HCT116 (cell line): Measurements from ENCODE around the gene FMO4. TPM values are rescaled to one million over a fixed set of nuclear protein-coding genes. Genes with fewer than 3 reads are reported as not detected.

Experiments used
- ATAC-seq: fragments of 200-7000 bp; cut with Tn5 transposase; 2 replicates; pipeline ENCODE4 v1.9.1; 2020; ENCODE audit warnings: mild to moderate bottlenecking, moderate library complexity
- BruUV-seq: library from RNA; stranded (reverse); fragments of 400-500 nt; replicated peaks from 2 replicates; lab custom pipeline; 2021; lab: Mats Ljungman, UMichigan
- CTCF ChIA-PET: fragments of 300-600 bp; sonication (Branson Sonifier 250); formaldehyde crosslinking; loops from one replicate; lab custom pipeline; 2021; ENCODE audit warnings: antibody characterized with exemption; lab: Charles Lee
- POLR2A ChIA-PET: fragments of 300-600, 350-600 bp; sonication (Branson Sonifier 250); formaldehyde crosslinking; loops from one replicate; lab custom pipeline; 2021; ENCODE audit warnings: antibody characterized with exemption; lab: Charles Lee
- RAD21 ChIA-PET, 2 experiments: fragments of 300-600 bp; sonication (Branson Sonifier 250); formaldehyde crosslinking; loops; one replicate each; lab custom pipeline; 2023; ENCODE audit warnings: low total read pairs in 2 of 2; ENCODE audit not compliant: uncharacterized antibody in 2 of 2, unreplicated experiment in 2 of 2, low non-redundant PET in 1 of 2; lab: Charles Lee
- DNase-seq: peaks from one replicate; pipeline ENCODE4 v3.0.0-alpha.2; 2010; ENCODE audit warnings: low read depth, low spot score
- H2AFZ ChIP-seq: fragments of 200-600 bp; shearing (Covaris generic), sonication (generic); 2 replicates; pipeline ENCODE4 v1.6.1; 2017; ENCODE audit warnings: low read depth, mixed run types, mixed read lengths, antibody characterized with exemption, low read length; ENCODE audit not compliant: poor library complexity, severe bottlenecking
- H3K27ac ChIP-seq: 2 replicates; pipeline ENCODE4 v1.5.1; 2012; ENCODE audit warnings: low read depth, low read length
- H3K27me3 ChIP-seq: fragments of 200-600 bp; sonication (generic); 2 replicates; pipeline ENCODE4 v1.6.1; 2016; ENCODE audit warnings: mixed run types, low read length, mixed read lengths; ENCODE audit not compliant: insufficient read depth
- H3K36me3 ChIP-seq, 2 experiments: fragments of 200-500 bp in 1 of 2; fragments of 200-600 bp in 1 of 2; sonication (Bioruptor generic) in 1 of 2; sonication (generic) in 1 of 2; 2 replicates each; pipeline versions ENCODE4 v1.5.1 to v1.6.1; 2014 to 2016; ENCODE audit warnings: low read length in 2 of 2, inconsistent platforms in 1 of 2, mixed read lengths in 1 of 2, mixed run types in 1 of 2; ENCODE audit not compliant: insufficient read depth in 2 of 2, control insufficient read depth in 1 of 2
- H3K4me1 ChIP-seq, 2 experiments: fragments of 200-600 bp in 1 of 2; sonication (generic) in 1 of 2; 2 replicates each; pipeline versions ENCODE4 v1.5.1 to v1.6.1; 2012 to 2017; ENCODE audit warnings: low read length in 2 of 2, inconsistent platforms in 1 of 2, mild to moderate bottlenecking in 1 of 2, mixed read lengths in 1 of 2, mixed run types in 1 of 2, moderate library complexity in 1 of 2; ENCODE audit not compliant: insufficient read depth in 2 of 2, control insufficient read depth in 1 of 2
- H3K4me2 ChIP-seq: fragments of 200-600 bp; sonication (generic); 2 replicates; pipeline ENCODE4 v1.6.1; 2017; ENCODE audit warnings: mixed run types, low read length, mixed read lengths
- H3K4me3 ChIP-seq, 2 experiments: fragments of 200-600 bp in 1 of 2; sonication (generic) in 1 of 2; replicated peaks in 1 of 2; 2 replicates each; pipeline ENCODE4 v1.5.1; 2011 to 2016; ENCODE audit warnings: low read length in 2 of 2, control low read depth in 1 of 2, low read depth in 1 of 2, mild to moderate bottlenecking in 1 of 2, mixed read lengths in 1 of 2, mixed run types in 1 of 2
- H3K79me2 ChIP-seq: fragments of 200-600 bp; sonication (generic); 2 replicates; pipeline ENCODE4 v1.6.1; 2017; ENCODE audit warnings: mild to moderate bottlenecking, mixed run types, low read length, moderate library complexity, mixed read lengths; ENCODE audit not compliant: insufficient read depth
- H3K9ac ChIP-seq: fragments of 200-600 bp; sonication (generic); 2 replicates; pipeline ENCODE4 v1.6.1; 2016; ENCODE audit warnings: low read length, mixed read lengths
- H3K9me2 ChIP-seq: fragments of 200-600 bp; sonication (generic), shearing (Covaris generic); 2 replicates; pipeline ENCODE4 v1.6.1; 2017; ENCODE audit warnings: mixed run types, mild to moderate bottlenecking, moderate library complexity; ENCODE audit not compliant: insufficient read depth
- H3K9me3 ChIP-seq, 2 experiments: fragments of 200-500 bp in 1 of 2; fragments of 200-600 bp in 1 of 2; sonication (Bioruptor generic) in 1 of 2; sonication (generic) in 1 of 2; 2 replicates each; pipeline ENCODE4 v1.6.1; 2014 to 2017; ENCODE audit warnings: low read length in 2 of 2, mixed read lengths in 2 of 2, inconsistent platforms in 1 of 2, low read depth in 1 of 2, mild to moderate bottlenecking in 1 of 2, mixed run types in 1 of 2, moderate library complexity in 1 of 2; ENCODE audit not compliant: control insufficient read depth in 1 of 2, insufficient read depth in 1 of 2
- H4K20me1 ChIP-seq: fragments of 200-600 bp; sonication (generic), shearing (Covaris generic); 2 replicates; pipeline ENCODE4 v1.6.1; 2017; ENCODE audit warnings: mixed run types, mild to moderate bottlenecking, moderate library complexity; ENCODE audit not compliant: insufficient read depth
- CEBPB ChIP-seq: IDR thresholded peaks from 2 replicates; pipeline ENCODE4 v1.6.1; 2012; ENCODE audit warnings: low read depth
- EGR1 ChIP-seq: IDR thresholded peaks from 2 replicates; pipeline ENCODE4 v1.6.1; 2012; ENCODE audit warnings: low read depth
- FOSL1 ChIP-seq: IDR thresholded peaks from 2 replicates; pipeline ENCODE4 v1.6.1; 2012; ENCODE audit warnings: low read depth
- JUND ChIP-seq: IDR thresholded peaks from 2 replicates; pipeline ENCODE4 v1.6.1; 2012
- MAX ChIP-seq: IDR thresholded peaks from 2 replicates; pipeline ENCODE4 v1.6.1; 2012
- POLR2A ChIP-seq: IDR thresholded peaks from 2 replicates; pipeline ENCODE4 v1.7.0; 2011; ENCODE audit warnings: borderline replicate concordance; ENCODE audit not compliant: insufficient read depth, insufficient read length; ENCODE audit errors: extremely low read depth
- POLR2AphosphoS5 ChIP-seq: IDR thresholded peaks from 2 replicates; pipeline ENCODE4 v1.6.1; 2011; ENCODE audit warnings: mild to moderate bottlenecking, low read depth, low read length, moderate library complexity
- RAD21 ChIP-seq: IDR thresholded peaks from 2 replicates; pipeline ENCODE4 v1.6.1; 2012; ENCODE audit warnings: low read depth, mild to moderate bottlenecking
- REST ChIP-seq: IDR thresholded peaks from 2 replicates; pipeline ENCODE4 v1.6.1; 2012; ENCODE audit warnings: low read depth
- SIN3A ChIP-seq: IDR thresholded peaks from 2 replicates; pipeline ENCODE4 v1.6.1; 2012; ENCODE audit warnings: low read depth
- SP1 ChIP-seq: IDR thresholded peaks from 2 replicates; pipeline ENCODE4 v1.6.1; 2012; ENCODE audit warnings: low read depth
- SRF ChIP-seq: IDR thresholded peaks from 2 replicates; pipeline ENCODE4 v1.6.1; 2012; ENCODE audit warnings: low read depth
- TCF7L2 ChIP-seq: IDR thresholded peaks from 2 replicates; pipeline ENCODE4 v1.7.0; 2011; ENCODE audit warnings: borderline replicate concordance, inconsistent platforms; ENCODE audit not compliant: insufficient read depth, insufficient read length; ENCODE audit errors: extremely low read depth
- YY1 ChIP-seq: IDR thresholded peaks from 2 replicates; pipeline ENCODE4 v1.6.1; 2011; ENCODE audit warnings: low read length, low read depth, moderate library complexity, mild to moderate bottlenecking; ENCODE audit not compliant: insufficient replicate concordance; ENCODE audit errors: extremely low read depth
- ZFX ChIP-seq: fragments of 450-650 bp; IDR thresholded peaks from 2 replicates; pipeline ENCODE4 v1.6.1; 2017
- intact Hi-C: fragments of 100-400 bp; cut with micrococcal nuclease; formaldehyde crosslinking; loops from 2 replicates; pipeline ENCODE4 v1.10.0; 2022
- total RNA-seq: library from RNA; stranded (reverse); gene quantifications from one replicate; pipeline ENCODE4 v1.2.1, GENCODE V29; 2021; ENCODE audit not compliant: unreplicated experiment
- TF ChIP-seq, protein P1 (sequence below), 3 experiments: fragments of 200-600 bp in 1 of 3; sonication (generic) in 1 of 3; IDR thresholded peaks in 2 of 3; conservative IDR thresholded peaks in 1 of 3; 2 replicates each; pipeline ENCODE4 v1.5.1; 2012 to 2017; ENCODE audit warnings: low read depth in 2 of 3, low read length in 2 of 3, antibody characterized with exemption in 1 of 3, borderline replicate concordance in 1 of 3, control low read depth in 1 of 3, mild to moderate bottlenecking in 1 of 3, mixed read lengths in 1 of 3, mixed run types in 1 of 3, moderate library complexity in 1 of 3; ENCODE audit not compliant: insufficient read depth in 1 of 3
- TF ChIP-seq, protein P2 (sequence below): IDR thresholded peaks from 2 replicates; pipeline ENCODE4 v1.6.1; 2012

FMO4 gene
- total RNA-seq, 1 experiment from 2014 or later, result 1.4 TPM

GRCh38 chr1:171384496-171384895, 70.5 kb downstream of the FMO4 start:
- H4K20me1 ChIP-seq, result no peaks in the 10 kb centered on the region
- H3K4me1 ChIP-seq, result no peaks in the 10 kb centered on the region
- H3K79me2 ChIP-seq, result no peaks in the 10 kb centered on the region
- no peaks in the 10 kb centered on the region for H3K36me3 ChIP-seq
- no peaks in the 10 kb centered on the region for H3K27me3 ChIP-seq
- ChIA-PET POLR2A (no interaction called here), CTCF (no interaction called here), RAD21 (no interaction called here)
- no TSS peak for BruUV-seq
- no peak overlapping the region for H3K27ac ChIP-seq
- ATAC-seq (no peak), DNase-seq (no peak)
- H2AFZ ChIP-seq, result no peak overlapping the region
- H3K4me2 ChIP-seq, result no peak overlapping the region
- H3K9ac ChIP-seq, result no peak overlapping the region
- no peak overlapping the region for H3K4me3 ChIP-seq
- no peaks in the 10 kb centered on the region for H3K9me2 ChIP-seq
- H3K9me3 ChIP-seq, result no peaks in the 10 kb centered on the region
- intact Hi-C loops, result no loop called here
- TF ChIP-seq EGR1 (no peak), SP1 (no peak), FOSL1 (no peak), TCF7L2 (no peak), SIN3A (no peak), SRF (no peak), POLR2A (no peak)

- no TSS peak for BruUV-seq
- TF ChIP-seq JUND (no peak), SRF (no peak), ZFX (no peak), RAD21 (no peak), YY1 (no peak), FOSL1 (no peak), POLR2A (no peak), POLR2AphosphoS5 (no peak), EGR1 (no peak), CEBPB (no peak), MAX (no peak), SIN3A (no peak), REST (no peak)
- TF ChIP-seq, protein P1, sequence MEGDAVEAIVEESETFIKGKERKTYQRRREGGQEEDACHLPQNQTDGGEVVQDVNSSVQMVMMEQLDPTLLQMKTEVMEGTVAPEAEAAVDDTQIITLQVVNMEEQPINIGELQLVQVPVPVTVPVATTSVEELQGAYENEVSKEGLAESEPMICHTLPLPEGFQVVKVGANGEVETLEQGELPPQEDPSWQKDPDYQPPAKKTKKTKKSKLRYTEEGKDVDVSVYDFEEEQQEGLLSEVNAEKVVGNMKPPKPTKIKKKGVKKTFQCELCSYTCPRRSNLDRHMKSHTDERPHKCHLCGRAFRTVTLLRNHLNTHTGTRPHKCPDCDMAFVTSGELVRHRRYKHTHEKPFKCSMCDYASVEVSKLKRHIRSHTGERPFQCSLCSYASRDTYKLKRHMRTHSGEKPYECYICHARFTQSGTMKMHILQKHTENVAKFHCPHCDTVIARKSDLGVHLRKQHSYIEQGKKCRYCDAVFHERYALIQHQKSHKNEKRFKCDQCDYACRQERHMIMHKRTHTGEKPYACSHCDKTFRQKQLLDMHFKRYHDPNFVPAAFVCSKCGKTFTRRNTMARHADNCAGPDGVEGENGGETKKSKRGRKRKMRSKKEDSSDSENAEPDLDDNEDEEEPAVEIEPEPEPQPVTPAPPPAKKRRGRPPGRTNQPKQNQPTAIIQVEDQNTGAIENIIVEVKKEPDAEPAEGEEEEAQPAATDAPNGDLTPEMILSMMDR (IDR thresholded peaks at IDR 0.05 in 2 of 3, conservative IDR thresholded peaks at IDR 0.05 in 1 of 3; ENCODE audit: borderline replicate concordance in 1 of 3, insufficient read depth in 1 of 3, low read depth in 2 of 3, low read length in 2 of 3), result no peak
- TF ChIP-seq, protein P2, sequence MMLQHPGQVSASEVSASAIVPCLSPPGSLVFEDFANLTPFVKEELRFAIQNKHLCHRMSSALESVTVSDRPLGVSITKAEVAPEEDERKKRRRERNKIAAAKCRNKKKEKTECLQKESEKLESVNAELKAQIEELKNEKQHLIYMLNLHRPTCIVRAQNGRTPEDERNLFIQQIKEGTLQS, result no peak
These were observed 75.2 kb downstream of the FMO4 start for GRCh38 chr1:171389171-171389570.

More at GRCh38 chr1:171389171-171389570, 75.2 kb downstream of the FMO4 start:
- Histone ChIP-seq H3K9ac (no peak overlapping the region), H3K27ac (no peak overlapping the region), H3K79me2 (no peaks in the 10 kb centered on the region), H3K4me1 (no peaks in the 10 kb centered on the region), H4K20me1 (no peaks in the 10 kb centered on the region), H2AFZ (no peak overlapping the region), H3K9me2 (no peaks in the 10 kb centered on the region), H3K4me3 (no peak overlapping the region), H3K9me3 (no peaks in the 10 kb centered on the region), H3K4me2 (no peak overlapping the region), H3K27me3 (no peaks in the 10 kb centered on the region), H3K36me3 (no peaks in the 10 kb centered on the region)
- ATAC-seq (no peak), DNase-seq (no peak)
- RAD21 ChIA-PET, result no interaction called here
- CTCF ChIA-PET, result no interaction called here
- POLR2A ChIA-PET, result no interaction called here
- intact Hi-C loops, result no loop called here
